H1 (cell line): Measurements from ENCODE around the gene HID1. TPM values are rescaled to one million over a fixed set of nuclear protein-coding genes. Genes with fewer than 3 reads are reported as not detected.
A peak's percentile ranks its signal among the peaks of the same experiment; 100 is the strongest.

Source experiments
- CTCF ChIA-PET: fragments of 300-600 bp; sonication (Branson Sonifier 250); formaldehyde crosslinking; loops from one replicate; lab custom pipeline; 2021; ENCODE audit not compliant: partially characterized antibody; lab: Charles Lee
- POLR2A ChIA-PET: fragments of 300-600 bp; sonication (Branson Sonifier 250); formaldehyde crosslinking; loops from one replicate; lab custom pipeline; 2021; ENCODE audit warnings: inconsistent platforms; ENCODE audit not compliant: partially characterized antibody; lab: Charles Lee
- DNase-seq, 2 experiments: peaks; one replicate each; pipeline versions ENCODE4 v3.0.0 to v3.0.0-alpha.2; 2010 to 2022; ENCODE audit warnings: low spot score in 2 of 2, low read depth in 1 of 2, mixed read lengths in 1 of 2
- FAIRE-seq: peaks from 2 replicates; lab custom pipeline; 2011; peaks lifted over from hg19 to GRCh38; lab: Jason Lieb, UNC
- H2AFZ ChIP-seq: 2 replicates; pipeline ENCODE4 v1.8.1; 2012; ENCODE audit warnings: low read length, inconsistent platforms
- H2AK5ac ChIP-seq: 2 replicates; pipeline ENCODE4 v1.6.1; 2013; ENCODE audit warnings: low read depth, low read length
- H2BK120ac ChIP-seq: replicated peaks from 2 replicates; pipeline ENCODE3; 2013; ENCODE audit warnings: low read depth, low read length, inconsistent platforms
- H2BK12ac ChIP-seq: 2 replicates; pipeline ENCODE4 v1.6.1; 2013; ENCODE audit warnings: low read depth, low read length
- H2BK15ac ChIP-seq: 2 replicates; pipeline ENCODE4 v1.6.1; 2013; ENCODE audit warnings: low read length
- H2BK20ac ChIP-seq: 2 replicates; pipeline ENCODE4 v1.6.1; 2013; ENCODE audit warnings: low read length
- H2BK5ac ChIP-seq: 2 replicates; pipeline ENCODE4 v1.6.1; 2013; ENCODE audit warnings: low read depth, low read length
- H3K14ac ChIP-seq: 2 replicates; pipeline ENCODE4 v1.6.1; 2013; ENCODE audit warnings: inconsistent platforms; ENCODE audit not compliant: insufficient read length
- H3K18ac ChIP-seq: 2 replicates; pipeline ENCODE4 v1.6.1; 2013; ENCODE audit warnings: low read length; ENCODE audit errors: extremely low read depth
- H3K23ac ChIP-seq: 2 replicates; pipeline ENCODE4 v1.6.1; 2013; ENCODE audit warnings: inconsistent platforms; ENCODE audit not compliant: insufficient read length
- H3K23me2 ChIP-seq: 2 replicates; pipeline ENCODE4 v1.6.1; 2013; ENCODE audit warnings: low read depth, low read length
- H3K27ac ChIP-seq: 2 replicates; pipeline ENCODE4 v1.6.1; 2011; ENCODE audit warnings: low read depth, low read length, inconsistent platforms
- H3K27me3 ChIP-seq, 4 experiments: replicated peaks in 1 of 4; 1 replicate in 1 of 4; 2 replicates in 3 of 4; pipeline versions ENCODE4 v1.6.1 to v1.8.1; 2011 to 2013; ENCODE audit warnings: low read length in 3 of 4, mild to moderate bottlenecking in 3 of 4, inconsistent platforms in 2 of 4, mixed read lengths in 2 of 4, moderate library complexity in 1 of 4; ENCODE audit not compliant: control insufficient read depth in 3 of 4, insufficient read depth in 3 of 4; ENCODE audit errors: extremely low read depth in 1 of 4
- H3K36me3 ChIP-seq, 4 experiments: 2 replicates each; pipeline versions ENCODE4 v1.6.1 to v1.8.1; 2011 to 2013; ENCODE audit warnings: mild to moderate bottlenecking in 4 of 4, low read length in 3 of 4, moderate library complexity in 2 of 4, control low read depth in 1 of 4, inconsistent platforms in 1 of 4; ENCODE audit not compliant: insufficient read depth in 4 of 4, control insufficient read depth in 2 of 4
- H3K4ac ChIP-seq: replicated peaks from 2 replicates; pipeline ENCODE3; 2013; ENCODE audit warnings: low read length, low read depth, mixed read lengths, inconsistent platforms; ENCODE audit not compliant: insufficient read length
- H3K4me1 ChIP-seq, 4 experiments: replicated peaks in 1 of 4; 1 replicate in 1 of 4; 2 replicates in 3 of 4; pipeline versions ENCODE4 v1.6.1 to v1.8.1; 2011 to 2013; ENCODE audit warnings: low read length in 3 of 4, inconsistent platforms in 2 of 4, mixed read lengths in 1 of 4; ENCODE audit not compliant: insufficient read depth in 4 of 4, control insufficient read depth in 3 of 4
- H3K4me2 ChIP-seq, 2 experiments: 2 replicates each; pipeline versions ENCODE4 v1.6.1 to v1.8.1; 2011 to 2013; ENCODE audit warnings: low read depth in 2 of 2, low read length in 2 of 2, control low read depth in 1 of 2, inconsistent platforms in 1 of 2, mild to moderate bottlenecking in 1 of 2; ENCODE audit not compliant: insufficient read depth in 1 of 2
- H3K4me3 ChIP-seq, 4 experiments: fragments of 200-600, 300-600 bp in 1 of 4; sonication (generic), shearing (Covaris generic), sonication (Bioruptor Twin) in 1 of 4; 2 replicates each; pipeline versions ENCODE4 v1.5.1 to v1.8.1; 2011 to 2016; ENCODE audit warnings: low read length in 4 of 4, low read depth in 3 of 4, control low read depth in 2 of 4, inconsistent platforms in 2 of 4, mild to moderate bottlenecking in 2 of 4, mixed read lengths in 1 of 4, moderate library complexity in 1 of 4; ENCODE audit not compliant: insufficient read depth in 2 of 4; ENCODE audit errors: extremely low read depth in 1 of 4
- H3K56ac ChIP-seq: replicated peaks from 2 replicates; pipeline ENCODE3; 2013; ENCODE audit warnings: low read depth, mild to moderate bottlenecking, mixed read lengths, low read length, inconsistent platforms; ENCODE audit not compliant: insufficient read length
- H3K79me1 ChIP-seq: 2 replicates; pipeline ENCODE4 v1.6.1; 2013; ENCODE audit warnings: low read depth, low read length, control low read depth
- H3K79me2 ChIP-seq, 2 experiments: 2 replicates each; pipeline versions ENCODE4 v1.6.1 to v1.8.1; 2012 to 2013; ENCODE audit warnings: low read length in 2 of 2, mild to moderate bottlenecking in 2 of 2, inconsistent platforms in 1 of 2; ENCODE audit not compliant: insufficient read depth in 2 of 2, control insufficient read depth in 1 of 2
- H3K9ac ChIP-seq, 4 experiments: replicated peaks in 1 of 4; 1 replicate in 1 of 4; 2 replicates in 3 of 4; pipeline versions ENCODE4 v1.6.1 to v1.8.1; 2011 to 2013; ENCODE audit warnings: low read depth in 3 of 4, low read length in 3 of 4, control low read depth in 2 of 4, mild to moderate bottlenecking in 2 of 4, moderate library complexity in 2 of 4, inconsistent platforms in 1 of 4; ENCODE audit errors: extremely low read depth in 1 of 4
- H3K9me3 ChIP-seq, 2 experiments: 2 replicates each; pipeline versions ENCODE4 v1.6.1 to v1.8.1; 2012 to 2013; ENCODE audit warnings: mild to moderate bottlenecking in 2 of 2, moderate library complexity in 2 of 2, control low read depth in 1 of 2, inconsistent platforms in 1 of 2, low read depth in 1 of 2, low read length in 1 of 2, mixed read lengths in 1 of 2; ENCODE audit not compliant: insufficient read depth in 2 of 2
- H4K20me1 ChIP-seq, 2 experiments: replicated peaks in 1 of 2; 2 replicates each; pipeline versions ENCODE3 to v1.8.1; 2011 to 2013; ENCODE audit warnings: inconsistent platforms in 2 of 2, low read length in 2 of 2, mild to moderate bottlenecking in 1 of 2; ENCODE audit not compliant: insufficient read depth in 2 of 2, control insufficient read depth in 1 of 2
- H4K5ac ChIP-seq: 2 replicates; pipeline ENCODE4 v1.6.1; 2013; ENCODE audit warnings: low read length, low read depth, mixed read lengths, inconsistent platforms; ENCODE audit not compliant: insufficient read length
- H4K8ac ChIP-seq: 2 replicates; pipeline ENCODE4 v1.8.0; 2013; ENCODE audit warnings: mild to moderate bottlenecking, moderate library complexity, low read length, inconsistent platforms; ENCODE audit not compliant: insufficient read depth; ENCODE audit errors: extremely low read depth
- H4K91ac ChIP-seq: replicated peaks from 2 replicates; pipeline ENCODE3; 2013; ENCODE audit warnings: low read length, mixed read lengths, inconsistent platforms; ENCODE audit not compliant: insufficient read length
- ATF2 ChIP-seq: IDR thresholded peaks from 2 replicates; pipeline ENCODE4 v1.6.1; 2012; ENCODE audit warnings: low read length, inconsistent platforms
- CBX5 ChIP-seq: fragments of 300-800, 300-1000 bp; sonication (generic); IDR thresholded peaks from 2 replicates; pipeline ENCODE4 v1.7.1; 2016; ENCODE audit warnings: antibody characterized with exemption, low read length, low read depth
- HDAC6 ChIP-seq: IDR thresholded peaks from one replicate; pipeline ENCODE4 v1.7.1; 2012; ENCODE audit warnings: low read depth, mild to moderate bottlenecking, inconsistent platforms, low read length, moderate library complexity
- PHF8 ChIP-seq: fragments of 200-600 bp; sonication (generic); conservative IDR thresholded peaks from 2 replicates; pipeline ENCODE4 v1.7.1; 2012; ENCODE audit warnings: low read depth, mild to moderate bottlenecking, inconsistent platforms, low read length, moderate library complexity
- RBBP5 ChIP-seq: IDR thresholded peaks from 2 replicates; pipeline ENCODE4 v1.7.1; 2012; ENCODE audit warnings: low read depth, mild to moderate bottlenecking, inconsistent platforms, low read length, moderate library complexity, borderline replicate concordance
- SIN3A ChIP-seq, 2 experiments: IDR thresholded peaks in 1 of 2; conservative IDR thresholded peaks in 1 of 2; 2 replicates each; pipeline ENCODE4 v1.6.1; 2011 to 2012; ENCODE audit warnings: low read length in 2 of 2, improper control_type of control experiment in 1 of 2, low read depth in 1 of 2, mild to moderate bottlenecking in 1 of 2
- SP2 ChIP-seq: IDR thresholded peaks from 2 replicates; pipeline ENCODE4 v1.6.1; 2012; ENCODE audit warnings: mild to moderate bottlenecking, low read length, inconsistent platforms
- SRF ChIP-seq: IDR thresholded peaks from 2 replicates; pipeline ENCODE4 v1.6.1; 2011; ENCODE audit warnings: mild to moderate bottlenecking, low read depth, low read length, moderate library complexity
- WGBS, 2 experiments: shearing (Covaris generic) in 1 of 2; methylation state at CpG; one replicate each; pipeline versions ENCODE4 v1.1.6 to v1.1.7; 2013 to 2015; ENCODE audit warnings: low lambda C conversion rate in 2 of 2, mixed read lengths in 2 of 2, inconsistent platforms in 1 of 2, low coverage in 1 of 2, missing lambda C conversion rate in 1 of 2; ENCODE audit not compliant: insufficient replicate concordance in 2 of 2, insufficient coverage in 1 of 2, insufficient read length in 1 of 2; ENCODE audit errors: extremely low coverage in 1 of 2, missing lambda C conversion rate in 1 of 2; 5-methylcytosine and 5-hydroxymethylcytosine counted together
- polyA plus RNA-seq, 7 experiments: library from polyadenylated mRNA; depleted of rRNA in 3 of 7; stranded (reverse) in 5 of 7; unstranded in 2 of 7; fragments of >200 nt in 5 of 7; fragments of 200-250 nt in 2 of 7; gene quantifications; 1 replicate in 5 of 7; 2 replicates in 1 of 7; 4 replicates in 1 of 7; pipeline versions ENCODE4 v1.2.1 to v1.2.3, GENCODE V29; 2011 to 2013; ENCODE audit warnings: missing spikeins in 2 of 7, mixed read lengths in 2 of 7
- total RNA-seq: library from RNA; stranded (reverse); fragmentation: NEBNext Ultra II Directional; extraction: Animal tissue kit (Norgen Biotek cat#: 25700); gene quantifications from 2 replicates; pipeline ENCODE4 v1.2.1, GENCODE V29; 2021

HID1 gene
- total and polyA plus RNA-seq, 2 of the 8 experiments (the other 6 are each of a cell fraction or from before 2014, with no cell fraction given): 15.1 to 25.9 TPM

GRCh38 chr17:74981979-74982662 lies 9.6 kb upstream of the HID1 start:
- Histone ChIP-seq H3K4ac (peak overlapping the region; percentile 88), H4K91ac (peak overlapping the region; percentile 64), H3K14ac (peak overlapping the region; percentile 38), H3K9me3 (no peaks in the 10 kb centered on the region), H3K79me2 (no peaks in the 10 kb centered on the region), H3K4me2 (peak overlapping the region; percentile 73 to 100), H2AFZ (peak overlapping the region; percentile 18), H3K27ac (peak overlapping the region; percentile 55; the same call in 1 of the 2 replicates), H3K27me3 (peaks cover 0 to 2% (median 1%) of the 10 kb centered on the region in 4 experiments; a peak in 2 of 7 replicates), H3K18ac (peak overlapping the region; percentile 87), H3K36me3 (no peaks in the 10 kb centered on the region), H4K5ac (peak overlapping the region; percentile 93), H2BK120ac (peak overlapping the region; percentile 66), H3K79me1 (no peaks in the 10 kb centered on the region; the same call in 1 of the 2 replicates), H2AK5ac (no peak overlapping the region), H4K8ac (peak overlapping the region; percentile 95; the same call in 1 of the 2 replicates), H3K9ac (peak overlapping the region; percentile 64 to 76 (median 70)), H2BK12ac (peak overlapping the region; percentile 88), H3K4me1 (peaks cover 4 to 8% (median 7%) of the 10 kb centered on the region in 4 experiments), H2BK5ac (peak overlapping the region; percentile 84; the same call in 1 of the 2 replicates), H2BK15ac (no peak overlapping the region), H3K23ac (no peak overlapping the region), H3K4me3 (peak overlapping the region; percentile 70 to 90 (median 76)), H4K20me1 (no peaks in the 10 kb centered on the region), H3K23me2 (peaks cover 10% of the 10 kb centered on the region; the same call in 1 of the 2 replicates), H3K56ac (peak overlapping the region; percentile 91), H2BK20ac (0 out of 2 replicates have a peak overlapping the region, but pooled peaks have one; percentile 32)
- CTCF ChIA-PET: interaction anchor here (0.9 to 2.3 kb wide), 7 partner anchors 9 to 289 kb away, joined by 3 to 19 read pairs (median 6); partner anchors contain the start of genes HID1 and MIF4GD
- FAIRE-seq (no peak), DNase-seq (peak in 1 of 2 experiments; percentile 87)
- POLR2A ChIA-PET: interaction anchor here (0.6 to 4.2 kb wide), 12 partner anchors 9 to 149 kb away, joined by 3 to 48 read pairs (median 4); partner anchors contain the start of genes HID1, MRPL58 and NT5C
- 2% methylated on average over 61 of the region's 61 CpGs; no CpG with 5 or more reads in 1 of the 2 experiments for WGBS, 2 experiments
- peak; percentile 82; the same call in 1 of the 2 replicates for TF ChIP-seq RBBP5
- TF ChIP-seq SIN3A (conservative IDR thresholded peaks at IDR 0.05 in 1 of 2, IDR thresholded peaks at IDR 0.05 in 1 of 2; ENCODE audit: low read depth in 1 of 2, low read length in 2 of 2): 0 out of 4 replicates have a peak, but pooled peaks have one; percentile 29 to 60
- TF ChIP-seq HDAC6: no peak
- TF ChIP-seq ATF2: peak; percentile 97
- peak; percentile 85 for TF ChIP-seq PHF8
- TF ChIP-seq SP2: no peak
- no peak for TF ChIP-seq CBX5
- TF ChIP-seq SRF: no peak
